GM18868 (cell line): ENCODE data around the gene ANXA6.

ENCODE experiments used
- ATAC-seq: cut with Tn5 transposase; IDR thresholded peaks from one replicate; pipeline ENCODE4 v1.9.1; 2021; ENCODE audit warnings: mild to moderate bottlenecking, moderate library complexity; ENCODE audit not compliant: unreplicated experiment

The ANXA6 gene

GRCh38 chr5:151068433-151069197 lies 89.0 kb downstream of the ANXA6 start:
- ATAC-seq = peak; percentile 68

DNA sequence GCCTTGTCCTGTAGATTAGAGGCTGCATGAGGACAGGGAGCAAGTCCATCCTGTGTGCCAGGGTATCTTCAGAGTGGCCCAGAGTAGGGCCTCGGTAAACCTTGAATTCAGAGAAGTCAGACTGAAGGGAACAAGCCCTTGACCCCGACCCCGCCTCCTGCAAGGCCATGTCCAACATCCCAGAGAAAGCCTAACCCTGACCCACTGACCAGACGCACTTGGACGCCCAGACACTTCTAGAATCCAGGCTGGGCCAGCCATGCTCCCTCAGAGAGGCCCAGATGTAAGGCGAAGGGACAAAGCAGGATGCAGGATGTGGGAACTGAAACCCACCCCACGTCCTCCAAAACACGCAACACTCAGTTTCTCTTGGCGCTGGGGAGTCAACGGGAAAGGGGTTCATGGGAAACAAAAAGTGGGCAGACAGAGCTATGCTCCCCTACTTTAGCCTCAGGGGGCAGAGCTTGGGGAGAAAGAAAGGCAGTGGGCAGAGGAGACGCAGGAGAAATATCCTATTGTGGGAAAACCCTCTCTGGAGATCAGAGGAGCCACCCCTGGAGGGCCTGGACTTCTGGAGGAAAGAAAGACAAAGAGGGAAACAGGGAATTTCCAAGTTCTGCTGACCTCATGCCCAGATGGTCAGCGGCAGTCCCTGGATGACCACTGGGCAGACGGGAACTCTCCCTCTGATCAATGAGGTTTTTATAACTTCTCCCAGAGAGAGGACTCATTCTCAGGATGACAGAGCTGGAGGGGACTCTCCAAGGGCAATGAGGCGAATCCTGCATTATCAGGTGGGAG lies 89.7 kb downstream of the ANXA6 start:
- ATAC-seq = peak; percentile 37

DNA sequence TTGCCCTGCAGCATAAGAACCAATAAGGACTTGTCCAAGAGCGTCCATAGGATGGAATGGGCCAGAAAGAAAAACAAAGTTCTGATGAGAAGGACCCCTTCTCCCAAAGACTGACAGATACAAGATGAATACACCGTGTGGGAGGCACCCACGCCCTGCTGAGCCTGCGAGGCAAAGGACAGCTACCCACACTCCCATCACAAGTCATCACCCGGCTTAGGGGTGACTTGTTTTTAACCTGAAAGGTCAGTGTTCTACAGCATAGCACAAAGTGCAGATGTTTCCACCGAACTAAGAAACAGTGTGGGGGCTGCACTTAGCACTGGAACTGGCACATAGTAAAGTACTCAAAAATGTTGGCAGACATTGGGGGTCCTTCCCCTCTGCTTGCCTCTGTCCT lies 90.7 kb downstream of the ANXA6 start:
- no peak for ATAC-seq

GRCh38 chr5:151065609-151066008 lies 92.0 kb downstream of the ANXA6 start:
- ATAC-seq = no peak

- ATAC-seq = no peak
Measured at GRCh38 chr5:151064916-151065499, 92.6 kb downstream of the ANXA6 start.

GRCh38 chr5:151063142-151063989 lies 94.2 kb downstream of the ANXA6 start:
- no peak for ATAC-seq

GRCh38 chr5:151062405-151063141 lies 95.0 kb downstream of the ANXA6 start:
- no peak for ATAC-seq

DNA sequence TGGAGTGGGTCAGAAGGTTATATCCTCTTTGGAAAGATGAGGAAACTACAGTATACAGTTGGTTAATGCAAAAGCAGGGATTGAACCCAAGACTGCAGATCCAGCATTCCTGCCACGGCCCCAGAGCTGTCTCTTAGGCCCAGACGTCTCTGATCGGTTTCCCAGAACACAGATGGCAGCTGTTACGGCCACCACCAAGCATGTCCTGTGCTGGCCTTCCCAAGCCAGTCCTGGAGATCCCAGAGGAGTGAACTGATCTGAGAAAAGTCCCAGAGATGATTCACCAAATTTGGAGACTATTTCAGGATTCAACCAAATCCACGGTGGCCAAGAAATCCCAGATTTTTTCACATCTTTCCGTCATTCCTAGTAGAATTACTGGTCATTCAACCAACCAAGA lies 96.8 kb downstream of the ANXA6 start:
- ATAC-seq = no peak

DNA sequence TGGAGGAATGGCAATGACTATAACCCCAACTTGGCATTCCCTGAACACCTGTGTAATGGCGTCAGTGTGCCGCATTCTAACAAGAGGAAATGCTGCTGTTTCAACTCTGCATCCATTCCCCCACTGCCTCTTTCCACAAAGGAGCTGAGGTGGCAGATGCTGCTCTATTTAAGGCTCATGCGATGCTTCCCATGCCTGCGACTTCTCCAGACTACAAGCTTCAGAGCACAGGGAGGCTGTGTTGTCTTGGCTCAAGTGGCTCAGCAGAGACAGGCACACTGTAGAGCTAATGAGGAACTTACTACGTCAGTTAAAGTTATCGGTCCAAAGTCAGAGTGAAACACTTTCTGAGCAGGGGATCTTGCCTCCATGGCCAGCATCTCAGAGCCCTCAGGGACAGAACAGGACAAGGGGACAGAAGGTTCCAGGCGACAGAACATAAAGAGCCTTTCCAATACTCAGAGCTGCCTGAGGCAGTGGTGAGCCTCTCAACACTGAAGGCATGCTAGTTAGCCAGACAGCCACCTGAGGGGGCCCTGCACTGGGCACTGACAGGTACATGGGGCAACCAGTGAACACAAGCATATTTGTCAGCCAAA lies 98.6 kb downstream of the ANXA6 start:
- peak; percentile 27 for ATAC-seq

DNA sequence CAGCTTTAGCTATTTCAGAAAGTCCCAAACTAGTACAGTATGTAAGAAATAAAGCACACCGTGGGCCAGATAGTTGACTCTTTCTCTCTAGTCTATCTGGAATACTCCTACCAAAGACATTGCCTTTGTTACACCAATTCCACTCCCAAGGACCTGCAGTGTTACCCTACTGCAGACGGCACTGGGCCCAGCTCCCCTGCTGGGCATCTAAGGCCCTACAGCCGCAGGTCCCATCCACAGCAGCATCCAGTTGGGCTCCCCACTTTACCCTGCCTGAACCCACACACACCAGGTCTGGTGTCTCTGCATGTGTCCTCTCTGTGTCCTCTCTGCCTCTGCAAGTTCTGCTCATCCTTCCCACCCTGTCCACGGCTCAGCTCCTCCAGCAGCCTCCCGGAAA lies 99.3 kb downstream of the ANXA6 start:
- ATAC-seq = no peak

DNA sequence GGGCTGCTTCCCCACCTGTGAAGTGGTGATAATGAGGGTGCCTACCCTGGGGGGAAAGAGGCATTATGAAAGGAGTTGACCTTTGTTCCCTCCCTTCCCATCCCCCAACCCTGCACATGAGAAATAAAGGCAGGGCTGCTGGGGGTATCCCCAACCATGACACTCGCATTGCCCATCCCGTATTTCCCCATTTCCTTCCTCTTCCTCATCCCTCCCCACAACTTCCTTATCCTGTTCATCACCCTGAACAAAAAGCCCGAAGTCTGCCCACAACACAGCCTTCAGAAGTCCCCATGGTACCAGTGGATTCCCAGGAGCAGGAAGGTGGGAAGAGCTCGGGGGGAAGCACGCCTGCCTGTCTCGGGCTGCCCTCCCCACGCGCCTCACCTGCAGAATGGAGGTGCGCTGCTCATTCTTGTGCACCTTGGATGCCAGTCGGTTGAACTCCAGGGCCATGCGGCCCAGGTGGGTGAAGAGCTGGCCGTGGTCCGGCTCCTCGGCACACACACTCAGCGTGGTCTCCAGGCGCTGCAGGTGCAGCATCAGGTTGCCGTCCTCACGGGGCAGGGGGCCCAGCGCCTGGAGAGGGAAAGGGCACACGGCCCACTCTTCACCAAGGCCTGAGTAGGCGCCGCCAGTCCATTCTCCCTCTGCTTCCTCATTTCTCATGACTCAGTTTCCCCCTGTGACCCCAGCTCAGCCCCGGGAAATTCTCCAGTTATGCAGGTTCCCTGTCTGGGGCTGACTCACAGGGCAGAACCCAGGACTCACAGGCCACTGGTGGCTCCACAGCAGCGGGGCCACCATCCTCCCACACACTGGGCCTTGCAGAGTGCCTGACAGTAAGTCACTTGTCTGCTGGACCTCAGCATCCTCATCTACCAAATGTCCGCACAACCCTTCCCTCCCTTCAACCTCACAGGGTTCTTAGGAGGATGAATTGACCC lies 100.9 kb downstream of the ANXA6 start:
- ATAC-seq = no peak

DNA sequence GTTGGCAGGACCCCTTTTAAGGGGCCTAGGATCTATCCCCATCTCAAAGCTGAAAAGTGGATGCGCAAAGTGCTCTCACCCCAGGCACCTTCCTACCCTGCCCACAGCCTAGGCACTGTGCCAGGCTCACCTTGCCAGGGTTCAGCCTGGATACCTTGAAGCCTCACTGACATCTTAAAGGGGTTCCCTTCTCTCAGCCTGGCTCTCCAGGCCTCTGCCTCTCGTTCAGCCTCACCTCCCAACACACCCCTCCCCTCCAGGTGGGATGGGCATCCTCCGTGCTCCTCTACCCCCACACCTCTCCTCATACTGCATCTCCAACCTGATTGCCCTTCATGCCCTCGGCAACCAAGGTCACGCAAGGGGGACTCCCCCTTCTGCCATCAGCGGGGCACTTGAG lies 102.2 kb downstream of the ANXA6 start:
- ATAC-seq = no peak

DNA sequence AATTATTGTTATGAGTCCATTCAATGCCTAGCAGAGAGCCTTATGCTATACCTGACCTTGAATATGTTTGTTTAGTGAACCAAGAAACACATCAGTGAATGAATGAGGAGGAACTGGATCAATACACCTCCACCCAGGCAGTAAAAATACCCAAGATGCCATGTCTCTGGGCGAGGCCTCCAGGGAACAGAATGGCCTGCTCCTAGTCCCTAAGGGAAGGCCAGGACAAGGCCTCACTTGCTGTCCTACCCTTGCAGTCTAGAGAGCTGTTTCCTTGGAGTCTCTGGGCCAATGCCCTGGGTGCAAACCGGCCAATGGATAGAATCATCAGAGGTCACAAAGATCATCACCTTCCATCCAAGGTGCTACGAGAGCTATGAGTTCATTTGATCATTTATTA lies 102.9 kb downstream of the ANXA6 start:
- ATAC-seq = no peak

DNA sequence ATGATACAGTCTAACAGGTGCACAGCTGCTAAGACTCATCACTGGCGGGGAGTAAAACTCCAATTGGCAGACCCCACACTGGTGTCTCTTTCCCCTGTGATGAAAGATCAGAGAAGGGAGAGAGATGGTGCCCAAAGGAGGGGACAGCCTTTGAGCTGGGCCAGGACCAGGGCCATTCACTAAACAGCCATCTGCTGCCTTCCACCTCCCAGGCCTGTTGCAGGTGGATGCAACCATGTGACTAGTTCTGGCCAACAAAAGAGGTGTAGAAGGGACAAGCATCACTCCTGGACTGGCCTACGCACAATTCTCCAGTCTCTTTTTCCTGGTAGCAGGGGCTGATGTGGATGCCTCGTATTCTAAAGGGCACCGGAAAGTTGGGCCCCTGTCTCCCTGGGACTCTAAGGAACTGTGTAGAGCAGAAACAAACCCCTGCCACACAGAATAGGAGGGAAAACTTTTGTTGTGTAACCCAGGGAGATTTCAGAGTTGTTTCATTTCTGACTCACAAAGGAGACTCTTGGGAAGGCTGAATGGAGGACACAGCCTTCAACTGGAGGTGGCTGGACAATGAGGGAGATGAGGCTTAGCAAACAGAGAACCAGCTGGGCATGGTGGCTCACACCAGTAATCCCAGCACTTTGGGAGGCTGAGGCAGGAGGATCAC lies 103.7 kb downstream of the ANXA6 start:
- ATAC-seq = no peak

DNA sequence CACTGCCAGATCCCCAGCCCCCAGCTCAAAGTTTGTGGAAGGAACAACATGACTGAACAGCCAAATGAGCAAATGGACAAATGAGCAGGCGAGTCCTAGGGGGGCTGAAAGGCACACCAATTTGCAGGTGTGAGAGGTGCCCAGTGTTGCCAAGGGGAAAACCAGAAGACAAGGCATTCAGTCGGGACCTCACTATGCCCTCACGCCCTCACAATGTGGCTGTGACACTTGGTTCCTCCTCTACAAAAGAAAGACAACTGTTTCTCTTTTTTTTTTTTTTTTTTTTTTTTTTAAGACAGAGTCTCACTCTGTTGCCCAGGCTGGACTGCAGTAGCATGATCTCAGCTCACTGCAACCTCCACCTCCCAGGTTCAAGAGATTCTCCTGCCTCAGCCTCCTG lies 104.7 kb downstream of the ANXA6 start:
- no peak for ATAC-seq

- no peak for ATAC-seq
Measured at GRCh38 chr5:151051931-151052608, 105.5 kb downstream of the ANXA6 start.

GRCh38 chr5:151051066-151051930 lies 106.3 kb downstream of the ANXA6 start:
- peak; percentile 75 for ATAC-seq
